ENCODE measurements around the gene TBC1D22B. TPM values are rescaled to one million over a fixed set of nuclear protein-coding genes. Genes with fewer than 3 reads are reported as not detected.

The TBC1D22B gene
- total and polyA plus RNA-seq, 9 of the 15 experiments (the other 6 are each of a cell fraction or from before 2014, with no cell fraction given): 4.8 to 24.2 (median 13.5) TPM

DNA sequence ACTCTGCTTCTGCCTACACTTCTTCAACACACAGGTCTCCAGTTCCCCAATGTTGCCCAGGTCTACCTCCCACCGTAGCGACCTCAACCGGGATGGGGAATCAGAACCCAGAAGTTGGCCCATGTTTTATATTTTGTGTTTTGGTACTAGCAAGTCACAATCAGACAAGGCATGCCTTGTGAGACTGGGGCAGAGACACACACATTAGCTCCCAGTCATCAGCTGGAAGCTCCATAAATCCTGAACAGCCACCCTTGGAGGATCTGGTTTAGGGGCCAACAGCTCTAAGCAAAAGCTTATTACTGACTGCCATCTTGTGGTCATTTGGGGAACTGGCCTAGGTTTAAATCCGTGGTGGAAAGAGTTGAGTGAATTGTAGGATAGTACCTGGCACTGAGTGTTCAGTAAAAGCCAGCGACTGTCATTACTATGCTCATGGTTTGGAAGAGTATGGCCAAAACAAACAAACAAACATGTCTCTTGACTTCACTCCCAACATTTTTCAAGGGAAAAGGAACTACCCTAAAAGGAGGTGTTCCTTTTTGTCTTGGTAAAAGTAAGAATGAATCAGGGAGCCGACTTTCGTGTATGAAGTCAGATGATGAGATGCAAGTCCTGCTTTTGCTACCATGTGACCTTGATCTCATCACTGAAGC lies 47.1 kb upstream of the TBC1D22B start (continued):
- TF ChIP-seq HDAC8 (tag; IDR thresholded peaks at IDR 0.05): 0 out of 2 replicates have a peak, but pooled peaks have one; percentile 45
- TF ChIP-seq, protein P1, sequence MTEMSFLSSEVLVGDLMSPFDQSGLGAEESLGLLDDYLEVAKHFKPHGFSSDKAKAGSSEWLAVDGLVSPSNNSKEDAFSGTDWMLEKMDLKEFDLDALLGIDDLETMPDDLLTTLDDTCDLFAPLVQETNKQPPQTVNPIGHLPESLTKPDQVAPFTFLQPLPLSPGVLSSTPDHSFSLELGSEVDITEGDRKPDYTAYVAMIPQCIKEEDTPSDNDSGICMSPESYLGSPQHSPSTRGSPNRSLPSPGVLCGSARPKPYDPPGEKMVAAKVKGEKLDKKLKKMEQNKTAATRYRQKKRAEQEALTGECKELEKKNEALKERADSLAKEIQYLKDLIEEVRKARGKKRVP (CRISPR knock-in tag; IDR thresholded peaks at IDR 0.05): no peak
- TF ChIP-seq XRCC5 (IDR thresholded peaks at IDR 0.05; ENCODE audit: low read depth, low read length): peak; percentile 77; the same call in 1 of the 2 replicates
- no peak for TF ChIP-seq NR3C1 (CRISPR knock-in tag; IDR thresholded peaks at IDR 0.05)
- TF ChIP-seq, protein P2, sequence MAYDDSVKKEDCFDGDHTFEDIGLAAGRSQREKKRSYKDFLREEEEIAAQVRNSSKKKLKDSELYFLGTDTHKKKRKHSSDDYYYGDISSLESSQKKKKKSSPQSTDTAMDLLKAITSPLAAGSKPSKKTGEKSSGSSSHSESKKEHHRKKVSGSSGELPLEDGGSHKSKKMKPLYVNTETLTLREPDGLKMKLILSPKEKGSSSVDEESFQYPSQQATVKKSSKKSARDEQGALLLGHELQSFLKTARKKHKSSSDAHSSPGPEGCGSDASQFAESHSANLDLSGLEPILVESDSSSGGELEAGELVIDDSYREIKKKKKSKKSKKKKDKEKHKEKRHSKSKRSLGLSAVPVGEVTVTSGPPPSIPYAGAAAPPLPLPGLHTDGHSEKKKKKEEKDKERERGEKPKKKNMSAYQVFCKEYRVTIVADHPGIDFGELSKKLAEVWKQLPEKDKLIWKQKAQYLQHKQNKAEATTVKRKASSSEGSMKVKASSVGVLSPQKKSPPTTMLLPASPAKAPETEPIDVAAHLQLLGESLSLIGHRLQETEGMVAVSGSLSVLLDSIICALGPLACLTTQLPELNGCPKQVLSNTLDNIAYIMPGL (CRISPR knock-in tag; IDR thresholded peaks at IDR 0.05): no peak
- TF ChIP-seq, protein P3, sequence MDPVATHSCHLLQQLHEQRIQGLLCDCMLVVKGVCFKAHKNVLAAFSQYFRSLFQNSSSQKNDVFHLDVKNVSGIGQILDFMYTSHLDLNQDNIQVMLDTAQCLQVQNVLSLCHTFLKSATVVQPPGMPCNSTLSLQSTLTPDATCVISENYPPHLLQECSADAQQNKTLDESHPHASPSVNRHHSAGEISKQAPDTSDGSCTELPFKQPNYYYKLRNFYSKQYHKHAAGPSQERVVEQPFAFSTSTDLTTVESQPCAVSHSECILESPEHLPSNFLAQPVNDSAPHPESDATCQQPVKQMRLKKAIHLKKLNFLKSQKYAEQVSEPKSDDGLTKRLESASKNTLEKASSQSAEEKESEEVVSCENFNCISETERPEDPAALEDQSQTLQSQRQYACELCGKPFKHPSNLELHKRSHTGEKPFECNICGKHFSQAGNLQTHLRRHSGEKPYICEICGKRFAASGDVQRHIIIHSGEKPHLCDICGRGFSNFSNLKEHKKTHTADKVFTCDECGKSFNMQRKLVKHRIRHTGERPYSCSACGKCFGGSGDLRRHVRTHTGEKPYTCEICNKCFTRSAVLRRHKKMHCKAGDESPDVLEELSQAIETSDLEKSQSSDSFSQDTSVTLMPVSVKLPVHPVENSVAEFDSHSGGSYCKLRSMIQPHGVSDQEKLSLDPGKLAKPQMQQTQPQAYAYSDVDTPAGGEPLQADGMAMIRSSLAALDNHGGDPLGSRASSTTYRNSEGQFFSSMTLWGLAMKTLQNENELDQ (CRISPR knock-in tag; IDR thresholded peaks at IDR 0.05; ENCODE audit: borderline replicate concordance): no peak
- TF ChIP-seq PRMT5 (CRISPR knock-in tag; IDR thresholded peaks at IDR 0.05): no peak
- TF ChIP-seq, protein P4, sequence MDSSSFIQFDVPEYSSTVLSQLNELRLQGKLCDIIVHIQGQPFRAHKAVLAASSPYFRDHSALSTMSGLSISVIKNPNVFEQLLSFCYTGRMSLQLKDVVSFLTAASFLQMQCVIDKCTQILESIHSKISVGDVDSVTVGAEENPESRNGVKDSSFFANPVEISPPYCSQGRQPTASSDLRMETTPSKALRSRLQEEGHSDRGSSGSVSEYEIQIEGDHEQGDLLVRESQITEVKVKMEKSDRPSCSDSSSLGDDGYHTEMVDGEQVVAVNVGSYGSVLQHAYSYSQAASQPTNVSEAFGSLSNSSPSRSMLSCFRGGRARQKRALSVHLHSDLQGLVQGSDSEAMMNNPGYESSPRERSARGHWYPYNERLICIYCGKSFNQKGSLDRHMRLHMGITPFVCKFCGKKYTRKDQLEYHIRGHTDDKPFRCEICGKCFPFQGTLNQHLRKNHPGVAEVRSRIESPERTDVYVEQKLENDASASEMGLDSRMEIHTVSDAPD (CRISPR knock-in tag; IDR thresholded peaks at IDR 0.05): no peak
- TF ChIP-seq MCM5 (IDR thresholded peaks at IDR 0.05; ENCODE audit: low read depth): no peak
- TF ChIP-seq MCM2 (IDR thresholded peaks at IDR 0.05; ENCODE audit: low read depth): no peak
- TF ChIP-seq EZH2 (IDR thresholded peaks at IDR 0.05; ENCODE audit: borderline replicate concordance, low read depth, low read length): no peak
- no peak for TF ChIP-seq SNRNP70 (optimal IDR thresholded peaks at IDR 0.05; ENCODE audit: low read depth, low read length)
- no peak; the same call in 1 of the 2 replicates for TF ChIP-seq NFE2 (IDR thresholded peaks at IDR 0.05; ENCODE audit: low read depth)
- TF ChIP-seq ZNF184 (CRISPR knock-in tag; IDR thresholded peaks at IDR 0.05): no peak
- no peak for TF ChIP-seq THRAP3 (IDR thresholded peaks at IDR 0.05; ENCODE audit: borderline replicate concordance)
- no peak for TF ChIP-seq SIRT6 (IDR thresholded peaks at IDR 0.05; ENCODE audit: low read depth, low read length)
- TF ChIP-seq ZNF778 (CRISPR knock-in tag; IDR thresholded peaks at IDR 0.05): no peak
- TF ChIP-seq BRD9 (IDR thresholded peaks at IDR 0.05; ENCODE audit: low read depth, partially characterized antibody): peak; percentile 98
- TF ChIP-seq PHF8 (IDR thresholded peaks at IDR 0.05; ENCODE audit: borderline replicate concordance, low read length): no peak
- no peak for TF ChIP-seq TAF9B (IDR thresholded peaks at IDR 0.05; ENCODE audit: partially characterized antibody)
- TF ChIP-seq ZNF239 (CRISPR knock-in tag; IDR thresholded peaks at IDR 0.05): no peak
- TF ChIP-seq TGIF2 (CRISPR knock-in tag; IDR thresholded peaks at IDR 0.05): no peak
- peak; percentile 75 for TF ChIP-seq SOX6 (IDR thresholded peaks at IDR 0.05)
- TF ChIP-seq ELF2 (CRISPR knock-in tag; IDR thresholded peaks at IDR 0.05): no peak
- no peak for TF ChIP-seq ELF1 (tag; IDR thresholded peaks at IDR 0.05)
